ENCODE results near the gene CCL18. TPM values are rescaled to one million over a fixed set of nuclear protein-coding genes. Genes with fewer than 3 reads are reported as not detected.
"Not testable (repeated sequence)": the region's sequence is repeated elsewhere in the genome, so short reads cannot be mapped to it uniquely, and the experiment has no call there.

Gene CCL18
- total and polyA plus RNA-seq, 4 donors = not detected

DNA sequence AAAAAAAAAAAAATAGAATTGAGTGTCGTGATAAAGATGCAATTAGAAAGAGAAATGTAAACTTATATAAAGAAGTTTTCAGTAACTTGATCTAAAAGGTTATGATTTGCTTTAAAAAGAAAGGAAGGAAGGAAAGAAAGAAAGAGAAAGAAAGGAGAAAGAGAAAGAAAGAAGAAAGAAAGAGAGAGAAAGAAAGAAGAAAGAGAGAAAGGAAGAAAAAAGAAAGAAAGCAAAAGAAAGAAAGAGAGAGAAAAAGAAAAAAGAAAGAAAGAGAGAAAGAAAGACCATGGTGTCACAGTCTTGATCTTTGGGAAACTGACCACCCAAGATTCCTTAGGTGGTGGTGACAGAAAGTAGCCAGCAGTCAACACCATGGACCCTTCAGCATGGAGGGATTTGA is 30.2 kb downstream of the CCL18 start:
- no peaks in the 10 kb centered on the region for H3K9me3 ChIP-seq (ENCODE audit: control insufficient read depth, insufficient read depth, low read length)
- H3K27ac ChIP-seq (ENCODE audit: low read depth, low read length) = no peak overlapping the region
- no peak for DNase-seq (ENCODE audit: low read depth in 4 of 6, low spot score in 6 of 6)
- H3K4me3 ChIP-seq (ENCODE audit: low read depth, low read length) = no peak overlapping the region
- H3K27me3 ChIP-seq (ENCODE audit: control insufficient read depth, insufficient read depth, low read length) = no peaks in the 10 kb centered on the region
- H3K4me1 ChIP-seq (ENCODE audit: control insufficient read depth, insufficient read depth, low read length) = no peaks in the 10 kb centered on the region
- WGBS (ENCODE audit: insufficient coverage) = no CpG with 5 or more reads among the region's 1 CpG
- no peaks in the 10 kb centered on the region for H3K36me3 ChIP-seq (ENCODE audit: control insufficient read depth, insufficient read depth, low read length)

DNA sequence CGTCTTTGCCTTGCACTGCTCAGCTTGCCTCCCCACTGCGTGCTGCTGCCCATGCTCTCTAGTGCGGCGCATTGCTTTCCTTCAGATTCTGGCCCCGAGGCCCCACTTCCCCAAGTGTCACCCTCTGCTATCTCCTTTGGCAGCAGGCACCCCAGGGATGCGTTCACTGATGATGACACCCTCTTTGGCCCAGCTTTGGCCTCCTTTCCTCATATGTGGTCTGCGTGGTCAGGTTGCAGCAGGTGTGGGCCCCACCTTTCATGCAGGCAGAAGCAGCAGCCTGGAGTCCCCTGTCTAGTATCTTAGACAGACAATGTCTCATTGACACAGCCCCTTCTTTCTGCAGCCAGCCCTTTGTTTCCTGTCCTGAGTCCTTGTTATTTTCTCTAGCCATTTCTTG is 30.7 kb downstream of the CCL18 start:
- Histone ChIP-seq H3K36me3 (ENCODE audit: control insufficient read depth, insufficient read depth, low read length) (no peaks in the 10 kb centered on the region), H3K9me3 (ENCODE audit: control insufficient read depth, insufficient read depth, low read length) (no peaks in the 10 kb centered on the region), H3K4me3 (ENCODE audit: low read depth, low read length) (no peak overlapping the region), H3K4me1 (ENCODE audit: control insufficient read depth, insufficient read depth, low read length) (no peaks in the 10 kb centered on the region), H3K27ac (ENCODE audit: low read depth, low read length) (no peak overlapping the region), H3K27me3 (ENCODE audit: control insufficient read depth, insufficient read depth, low read length) (no peaks in the 10 kb centered on the region)
- 86% methylated on average over 7 of the region's 7 CpGs for WGBS (ENCODE audit: insufficient coverage)
- no peak for DNase-seq (ENCODE audit: low read depth in 4 of 6, low spot score in 6 of 6)

DNA sequence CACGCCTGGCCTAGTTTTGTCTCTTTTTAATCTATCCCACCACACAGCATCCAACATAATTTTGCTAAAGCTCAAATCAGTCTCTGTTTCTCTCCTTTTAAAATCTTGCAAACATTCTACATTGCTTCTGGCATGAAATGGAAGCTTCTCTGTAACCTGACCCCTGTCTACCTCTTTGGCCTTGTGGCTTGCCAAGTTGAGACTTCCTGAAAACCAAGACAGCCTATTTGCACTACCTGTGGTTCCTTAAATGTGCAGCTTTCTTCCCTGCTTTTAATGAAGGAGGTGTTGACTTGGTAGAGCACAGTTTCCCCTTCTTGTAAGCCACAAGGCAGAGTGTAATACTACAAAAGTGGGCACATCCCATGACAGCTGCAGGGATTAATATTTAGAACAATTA is 31.9 kb downstream of the CCL18 start:
- no peaks in the 10 kb centered on the region for H3K36me3 ChIP-seq (ENCODE audit: control insufficient read depth, insufficient read depth, low read length)
- H3K4me1 ChIP-seq (ENCODE audit: control insufficient read depth, insufficient read depth, low read length) = no peaks in the 10 kb centered on the region
- DNase-seq (ENCODE audit: low read depth in 4 of 6, low spot score in 6 of 6) = no peak
- H3K27me3 ChIP-seq (ENCODE audit: control insufficient read depth, insufficient read depth, low read length) = no peaks in the 10 kb centered on the region
- no peak overlapping the region for H3K27ac ChIP-seq (ENCODE audit: low read depth, low read length)
- WGBS (ENCODE audit: insufficient coverage) = 100% methylated on average over 1 of the region's 1 CpG
- no peak overlapping the region for H3K4me3 ChIP-seq (ENCODE audit: low read depth, low read length)
- H3K9me3 ChIP-seq (ENCODE audit: control insufficient read depth, insufficient read depth, low read length) = no peaks in the 10 kb centered on the region

DNA sequence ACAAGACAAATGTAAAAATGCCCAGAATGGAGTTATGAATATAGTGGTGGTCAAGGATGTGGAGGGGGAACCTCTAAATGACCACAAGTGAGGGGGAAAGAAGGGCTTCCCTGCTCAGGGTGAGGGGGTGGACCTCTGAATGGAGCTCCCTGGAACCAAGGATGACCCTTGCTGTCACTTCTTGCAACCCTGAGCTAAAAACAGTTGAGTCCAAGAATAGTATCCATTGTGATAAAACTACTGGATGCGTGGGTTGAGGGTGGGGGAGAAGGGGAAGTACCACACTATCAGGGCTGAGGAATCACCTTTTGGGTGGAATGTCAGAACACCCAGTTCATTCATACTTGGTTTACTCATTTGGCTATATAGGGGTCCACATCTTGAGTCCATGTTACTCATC is 34.9 kb downstream of the CCL18 start:
- DNase-seq (ENCODE audit: low read depth in 4 of 6, low spot score in 6 of 6); H3K27me3 ChIP-seq (ENCODE audit: control insufficient read depth, insufficient read depth, low read length); H3K4me1 ChIP-seq (ENCODE audit: control insufficient read depth, insufficient read depth, low read length); H3K36me3 ChIP-seq (ENCODE audit: control insufficient read depth, insufficient read depth, low read length); H3K27ac ChIP-seq (ENCODE audit: low read depth, low read length); H3K4me3 ChIP-seq (ENCODE audit: low read depth, low read length); H3K9me3 ChIP-seq (ENCODE audit: control insufficient read depth, insufficient read depth, low read length): not testable (repeated sequence)
- no CpG with 5 or more reads among the region's 1 CpG for WGBS (ENCODE audit: insufficient coverage)

DNA sequence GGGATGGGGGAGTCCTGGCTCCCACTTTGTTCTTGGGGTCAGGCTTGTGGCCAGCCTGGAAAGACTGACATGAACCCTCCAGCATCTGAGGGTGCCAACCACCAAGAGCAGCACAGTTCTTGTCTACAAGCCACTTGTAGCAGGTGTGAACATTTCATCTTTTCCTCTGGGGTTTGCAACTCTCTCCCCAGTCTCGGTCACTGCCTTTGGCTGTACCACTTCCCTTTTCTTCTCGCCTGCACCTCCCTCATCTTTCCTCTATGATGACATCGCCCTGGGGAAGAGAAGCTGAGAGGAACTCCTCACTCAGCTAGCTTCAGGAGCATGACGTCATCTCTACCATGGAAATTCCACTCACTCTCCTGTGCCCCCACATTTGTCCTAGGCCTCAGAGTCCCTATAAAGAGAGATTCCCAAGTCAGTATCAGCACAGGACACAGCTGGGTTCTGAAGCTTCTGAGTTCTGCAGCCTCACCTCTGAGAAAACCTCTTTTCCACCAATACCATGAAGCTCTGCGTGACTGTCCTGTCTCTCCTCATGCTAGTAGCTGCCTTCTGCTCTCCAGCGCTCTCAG is 39.4 kb downstream of the CCL18 start, which contains the start of gene CCL4:
CCL4 (plus strand) TSS at position 427 of the 575 bp plus-strand sequence; CDS start at position 506, 79 bp downstream.
- not testable (repeated sequence) for DNase-seq (ENCODE audit: low read depth in 4 of 6, low spot score in 6 of 6); H3K27ac ChIP-seq (ENCODE audit: low read depth, low read length); H3K4me1 ChIP-seq (ENCODE audit: control insufficient read depth, insufficient read depth, low read length); H3K4me3 ChIP-seq (ENCODE audit: low read depth, low read length); H3K9me3 ChIP-seq (ENCODE audit: control insufficient read depth, insufficient read depth, low read length); H3K27me3 ChIP-seq (ENCODE audit: control insufficient read depth, insufficient read depth, low read length); H3K36me3 ChIP-seq (ENCODE audit: control insufficient read depth, insufficient read depth, low read length)
- 90% methylated on average over 4 of the region's 6 CpGs for WGBS (ENCODE audit: insufficient coverage)

DNA sequence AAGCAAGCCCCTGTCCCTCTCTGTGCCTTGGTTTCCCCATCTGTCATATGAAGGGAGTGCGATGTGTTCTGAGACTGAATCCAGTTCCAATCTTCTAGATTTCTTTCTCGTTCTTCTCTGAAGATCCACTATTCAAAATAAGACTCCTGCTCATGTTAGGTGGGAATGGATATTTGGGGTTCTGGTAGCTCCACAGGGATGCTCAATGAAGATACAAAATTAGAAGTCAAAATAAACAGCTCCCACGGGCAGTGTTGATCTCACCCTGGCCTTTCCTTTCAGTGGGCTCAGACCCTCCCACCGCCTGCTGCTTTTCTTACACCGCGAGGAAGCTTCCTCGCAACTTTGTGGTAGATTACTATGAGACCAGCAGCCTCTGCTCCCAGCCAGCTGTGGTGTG is 40.2 kb downstream of the CCL18 start:
- H3K27me3 ChIP-seq (ENCODE audit: control insufficient read depth, insufficient read depth, low read length); H3K4me3 ChIP-seq (ENCODE audit: low read depth, low read length); DNase-seq (ENCODE audit: low read depth in 4 of 6, low spot score in 6 of 6); H3K27ac ChIP-seq (ENCODE audit: low read depth, low read length); H3K36me3 ChIP-seq (ENCODE audit: control insufficient read depth, insufficient read depth, low read length); H3K9me3 ChIP-seq (ENCODE audit: control insufficient read depth, insufficient read depth, low read length); H3K4me1 ChIP-seq (ENCODE audit: control insufficient read depth, insufficient read depth, low read length): not testable (repeated sequence)
- no CpG with 5 or more reads among the region's 7 CpGs for whole genome bisulfite sequencing (ENCODE audit: insufficient coverage)

DNA sequence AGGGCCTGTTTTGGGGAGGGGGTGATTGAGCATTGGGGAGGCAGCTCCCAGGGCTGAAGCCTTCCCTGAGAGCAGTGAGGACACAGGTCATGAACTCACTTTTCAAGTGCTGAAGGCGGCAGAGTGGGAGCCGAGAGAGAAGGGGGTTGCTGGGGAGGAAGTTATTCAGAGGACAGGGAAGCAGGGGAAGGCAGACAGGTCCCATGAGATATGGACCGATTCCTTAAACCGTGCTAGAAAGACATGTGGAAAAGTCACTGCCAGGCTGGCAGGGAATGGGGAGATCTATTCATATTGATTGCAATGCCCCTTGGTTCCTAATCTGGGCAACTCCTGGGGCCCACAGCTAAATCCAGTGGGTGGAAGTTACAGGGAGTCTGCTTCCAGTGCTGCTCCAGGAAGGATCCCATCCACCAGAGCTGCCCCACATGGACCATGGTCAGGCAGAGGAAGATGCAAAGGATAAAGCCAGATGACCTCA is 40.7 kb downstream of the CCL18 start:
- DNase-seq (ENCODE audit: low read depth in 4 of 6, low spot score in 6 of 6) = no peak
- H3K36me3 ChIP-seq (ENCODE audit: control insufficient read depth, insufficient read depth, low read length) = no peaks in the 10 kb centered on the region
- H3K27ac ChIP-seq (ENCODE audit: low read depth, low read length) = no peak overlapping the region
- no peaks in the 10 kb centered on the region for H3K4me1 ChIP-seq (ENCODE audit: control insufficient read depth, insufficient read depth, low read length)
- H3K4me3 ChIP-seq (ENCODE audit: low read depth, low read length) = no peak overlapping the region
- 47% methylated on average over 4 of the region's 4 CpGs for WGBS (ENCODE audit: insufficient coverage)
- H3K9me3 ChIP-seq (ENCODE audit: control insufficient read depth, insufficient read depth, low read length) = no peaks in the 10 kb centered on the region
- no peaks in the 10 kb centered on the region for H3K27me3 ChIP-seq (ENCODE audit: control insufficient read depth, insufficient read depth, low read length)

DNA sequence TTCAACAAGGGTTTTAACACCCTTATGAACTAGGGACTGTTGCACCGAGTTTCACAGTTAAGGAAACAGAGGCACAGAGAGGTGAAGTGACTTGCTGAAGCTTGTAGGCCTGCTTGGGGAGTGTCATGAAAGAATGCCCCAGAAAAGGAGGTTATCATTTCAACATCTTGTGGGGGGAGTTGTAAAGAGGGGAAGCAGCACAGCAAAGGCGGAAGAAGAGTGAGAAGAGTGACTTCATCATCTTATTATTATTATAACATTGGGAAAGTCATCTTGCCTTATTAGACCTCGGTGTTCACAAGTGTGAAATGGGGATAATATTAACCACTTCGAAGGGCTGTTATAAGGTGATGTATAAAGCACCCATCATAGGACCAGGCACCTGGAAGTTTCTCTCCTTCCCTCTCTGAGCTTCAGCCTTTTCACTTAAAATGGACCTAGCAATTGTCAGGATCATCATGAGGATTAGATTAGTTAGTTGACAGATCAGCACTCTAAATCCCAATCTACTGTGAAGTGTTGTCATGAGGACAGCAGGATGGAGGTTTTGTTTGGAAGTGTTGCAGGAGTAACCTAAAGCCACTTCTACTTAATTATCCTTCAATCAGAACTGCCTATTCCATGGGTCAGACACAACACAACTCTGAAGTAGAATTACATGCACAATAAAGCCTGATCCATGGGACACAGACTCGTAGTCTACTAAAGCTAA is 41.9 kb downstream of the CCL18 start:
- 94% methylated on average over 2 of the region's 5 CpGs for WGBS (ENCODE audit: insufficient coverage)

DNA sequence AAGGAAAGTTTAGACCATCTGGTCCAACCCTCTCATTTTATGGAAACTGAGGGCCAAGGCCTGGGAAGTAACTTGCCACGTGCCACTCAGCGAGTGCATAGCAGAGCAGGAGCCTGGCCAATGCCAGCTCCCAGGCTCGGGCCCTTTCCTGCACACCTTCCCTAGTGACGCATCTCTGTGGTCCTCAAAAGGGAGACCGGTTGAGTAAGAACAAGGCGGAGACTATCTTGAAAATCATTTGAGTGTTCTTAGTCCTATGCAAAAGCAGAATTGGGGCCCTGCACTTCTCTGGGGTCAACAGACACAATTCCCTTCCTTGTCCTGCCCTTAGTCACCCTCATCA is 42.4 kb downstream of the CCL18 start:
- Histone ChIP-seq H3K36me3 (ENCODE audit: control insufficient read depth, insufficient read depth, low read length) (no peaks in the 10 kb centered on the region), H3K27ac (ENCODE audit: low read depth, low read length) (no peak overlapping the region), H3K4me1 (ENCODE audit: control insufficient read depth, insufficient read depth, low read length) (no peaks in the 10 kb centered on the region), H3K9me3 (ENCODE audit: control insufficient read depth, insufficient read depth, low read length) (no peaks in the 10 kb centered on the region), H3K4me3 (ENCODE audit: low read depth, low read length) (no peak overlapping the region), H3K27me3 (ENCODE audit: control insufficient read depth, insufficient read depth, low read length) (no peaks in the 10 kb centered on the region)
- no peak for DNase-seq (ENCODE audit: low read depth in 4 of 6, low spot score in 6 of 6)
- WGBS (ENCODE audit: insufficient coverage) = 97% methylated on average over 6 of the region's 6 CpGs

More for the DNA sequence above, 41.9 kb downstream of the CCL18 start:
- DNase-seq (ENCODE audit: low read depth in 4 of 6, low spot score in 6 of 6) = no peak
- Histone ChIP-seq H3K36me3 (ENCODE audit: control insufficient read depth, insufficient read depth, low read length) (no peaks in the 10 kb centered on the region), H3K4me3 (ENCODE audit: low read depth, low read length) (no peak overlapping the region), H3K27ac (ENCODE audit: low read depth, low read length) (no peak overlapping the region), H3K4me1 (ENCODE audit: control insufficient read depth, insufficient read depth, low read length) (no peaks in the 10 kb centered on the region), H3K27me3 (ENCODE audit: control insufficient read depth, insufficient read depth, low read length) (no peaks in the 10 kb centered on the region), H3K9me3 (ENCODE audit: control insufficient read depth, insufficient read depth, low read length) (no peaks in the 10 kb centered on the region)

DNA sequence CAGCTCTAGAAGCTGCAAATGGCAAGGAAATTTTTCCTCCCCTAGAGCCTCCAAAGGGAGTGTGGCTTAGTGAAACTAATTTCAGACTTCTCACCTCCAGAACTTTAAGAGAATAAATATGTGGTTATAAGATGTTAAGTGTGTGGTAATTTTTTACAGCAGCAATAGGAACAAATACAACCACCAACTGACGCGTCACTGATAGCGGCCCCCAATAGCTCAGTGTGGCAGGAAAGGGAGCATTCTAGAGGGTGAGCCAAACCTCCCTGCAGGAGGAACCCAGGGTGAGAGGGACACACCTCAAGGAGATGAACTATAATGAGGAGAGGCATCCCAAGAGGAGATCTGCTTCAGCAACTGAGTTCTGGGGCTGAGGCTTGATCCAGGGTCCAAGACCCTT is 43.6 kb downstream of the CCL18 start:
- Histone ChIP-seq H3K9me3 (ENCODE audit: control insufficient read depth, insufficient read depth, low read length) (no peaks in the 10 kb centered on the region), H3K4me1 (ENCODE audit: control insufficient read depth, insufficient read depth, low read length) (no peaks in the 10 kb centered on the region), H3K27me3 (ENCODE audit: control insufficient read depth, insufficient read depth, low read length) (no peaks in the 10 kb centered on the region), H3K36me3 (ENCODE audit: control insufficient read depth, insufficient read depth, low read length) (no peaks in the 10 kb centered on the region), H3K4me3 (ENCODE audit: low read depth, low read length) (no peak overlapping the region), H3K27ac (ENCODE audit: low read depth, low read length) (no peak overlapping the region)
- WGBS (ENCODE audit: insufficient coverage) = no CpG with 5 or more reads among the region's 3 CpGs
- DNase-seq (ENCODE audit: low read depth in 4 of 6, low spot score in 6 of 6) = no peak

All from spinal cord (tissue), 10 donors.